Stomach (tissue), 9 donors: ENCODE measurements around the gene TNS3. TPM values are rescaled to one million over a fixed set of nuclear protein-coding genes. Genes with fewer than 3 reads are reported as not detected.
A peak's percentile ranks its signal among the peaks of the same experiment; 100 is the strongest.

ENCODE experiments used
- DNase-seq, 2 donors: peaks; one replicate each; pipeline versions ENCODE4 v3.0.0 to v3.0.0-alpha.2; 2013 to 2019
- H3K27ac ChIP-seq, 5 donors: fragments of 200-600 bp in 4 of 5; sonication (generic) in 4 of 5; one replicate each; pipeline ENCODE4 v1.5.1; 2013 to 2019; ENCODE audit warnings: mild to moderate bottlenecking in 1 of 5, moderate library complexity in 1 of 5
- H3K27me3 ChIP-seq, 3 donors: fragments of 200-600 bp; sonication (generic); one replicate each; pipeline ENCODE4 v1.5.1; 2017 to 2019; ENCODE audit warnings: mixed run types in 1 of 3
- H3K36me3 ChIP-seq, 4 donors: fragments of 200-600 bp; sonication (generic); 1 replicate in 3 of 4; 2 replicates in 1 of 4; pipeline ENCODE4 v1.5.1; 2016 to 2019
- H3K4me1 ChIP-seq, 4 donors: fragments of 200-600 bp; sonication (generic); one replicate each; pipeline ENCODE4 v1.5.1; 2016 to 2019
- H3K4me3 ChIP-seq, 4 donors: fragments of 200-600 bp; sonication (generic) in 3 of 4; one replicate each; pipeline ENCODE4 v1.5.1; 2016 to 2019; ENCODE audit warnings: mild to moderate bottlenecking in 1 of 4
- H3K9me3 ChIP-seq, 4 donors: fragments of 200-600 bp; sonication (generic); one replicate each; pipeline ENCODE4 v1.5.1; 2016 to 2019
- CTCF ChIP-seq, 7 experiments: fragments of 450-650 bp in 4 of 7; fragments of 200-600 bp in 3 of 7; sonication (generic) in 3 of 7; IDR thresholded peaks; one replicate each; pipeline ENCODE4 v1.5.1; 2016 to 2019; ENCODE audit warnings: antibody characterized with exemption in 7 of 7, control low read depth in 2 of 7, mild to moderate bottlenecking in 1 of 7
- EP300 ChIP-seq: sonication (generic); formaldehyde crosslinking; IDR thresholded peaks from one replicate; pipeline ENCODE4 v1.6.1; 2017; ENCODE audit warnings: antibody characterized with exemption
- POLR2A ChIP-seq, 4 donors: fragments of 450-650 bp; IDR thresholded peaks; one replicate each; pipeline ENCODE4 v1.6.1; 2016; ENCODE audit warnings: antibody characterized with exemption in 4 of 4, control low read depth in 2 of 4, mild to moderate bottlenecking in 1 of 4, moderate library complexity in 1 of 4
- POLR2AphosphoS5 ChIP-seq, 3 donors: sonication (generic); formaldehyde crosslinking; IDR thresholded peaks; one replicate each; pipeline ENCODE4 v1.6.1; 2016; ENCODE audit warnings: antibody characterized with exemption in 3 of 3
- WGBS, 5 donors: extraction: QIAGEN DNeasy Blood & Tissue Kit in 3 of 5; methylation state at CpG; one replicate each; pipeline versions ENCODE4 v1.1.5 to v1.1.7; 2013 to 2018; 5-methylcytosine and 5-hydroxymethylcytosine counted together
- intact Hi-C: fragments of 100-400 bp; cut with DNase I; formaldehyde crosslinking; loops from one replicate; pipeline ENCODE4 v1.15.1; 2023; ENCODE audit warnings: low total_unique reads
- polyA plus RNA-seq, 3 donors: library from polyadenylated mRNA; stranded (reverse); fragments of 200-250 nt; gene quantifications; one replicate each; pipeline ENCODE4 v1.2.3, GENCODE V29; 2013
- total RNA-seq, 5 donors: library from RNA; depleted of rRNA; stranded (reverse); fragments of >200 nt; gene quantifications; one replicate each; pipeline versions ENCODE4 v1.1.0 to v1.2.3, GENCODE V29; 2014 to 2016
- donor health status: healthy with polysubstance abuse.
- donor health status: Bipolar disorder and iron deficiency.
- donor health status: healthy.

The TNS3 gene
- total and polyA plus RNA-seq, 8 donors = 10.0 to 105 (median 41.0) TPM

GRCh38 chr7:47307311-47307710 lies 274.6 kb downstream of the TNS3 start:
- Histone ChIP-seq H3K36me3 (peaks cover 10 to 47% (median 38%) of the 10 kb centered on the region in 4 donors), H3K4me3 (no peak overlapping the region), H3K4me1 (peaks cover 0 to 6% (median 0%) of the 10 kb centered on the region in 4 donors), H3K27me3 (no peaks in the 10 kb centered on the region), H3K27ac (no peak overlapping the region), H3K9me3 (no peaks in the 10 kb centered on the region)
- DNase-seq = no peak
- WGBS, 5 donors = 61 to 96% (median 77%) methylated on average over 3 of the region's 3 CpGs
- no peak for TF ChIP-seq POLR2A (IDR thresholded peaks at IDR 0.05)
- TF ChIP-seq EP300 = no peak
- TF ChIP-seq CTCF (IDR thresholded peaks at IDR 0.05) = no peak
- no peak for TF ChIP-seq POLR2AphosphoS5 (IDR thresholded peaks at IDR 0.05)
- intact Hi-C loops = no loop called here

GRCh38 chr7:47304727-47305719 lies 276.9 kb downstream of the TNS3 start:
- peaks cover 0 to 4% (median 0%) of the 10 kb centered on the region in 4 donors for H3K4me1 ChIP-seq
- H3K4me3 ChIP-seq = no peak overlapping the region
- no peaks in the 10 kb centered on the region for H3K27me3 ChIP-seq
- peaks cover 21 to 57% (median 54%) of the 10 kb centered on the region in 4 donors for H3K36me3 ChIP-seq
- no peak overlapping the region for H3K27ac ChIP-seq
- no peak for DNase-seq
- no peaks in the 10 kb centered on the region for H3K9me3 ChIP-seq
- WGBS, 5 donors = 89 to 93% (median 89%) methylated on average over 26 to 27 of the region's 27 CpGs
- intact Hi-C loops = no loop called here
- TF ChIP-seq POLR2A (IDR thresholded peaks at IDR 0.05) (no peak), POLR2AphosphoS5 (IDR thresholded peaks at IDR 0.05) (no peak), EP300 (no peak), CTCF (IDR thresholded peaks at IDR 0.05) (no peak)

- Histone ChIP-seq H3K36me3 (peaks cover 30 to 66% (median 65%) of the 10 kb centered on the region in 4 donors), H3K4me1 (peaks cover 0 to 3% (median 0%) of the 10 kb centered on the region in 4 donors), H3K9me3 (no peaks in the 10 kb centered on the region), H3K27me3 (no peaks in the 10 kb centered on the region), H3K4me3 (no peak overlapping the region), H3K27ac (peak overlapping the region in 1 of 5 donors; percentile 24)
- TF ChIP-seq CTCF (IDR thresholded peaks at IDR 0.05) = no peak
- TF ChIP-seq EP300 = no peak
- TF ChIP-seq POLR2A (IDR thresholded peaks at IDR 0.05) = no peak
- TF ChIP-seq POLR2AphosphoS5 (IDR thresholded peaks at IDR 0.05) = no peak
- 86 to 93% (median 90%) methylated on average over 17 to 22 of the region's 22 CpGs for WGBS, 5 donors
- no peak for DNase-seq
- intact Hi-C loops = no loop called here
These were observed 278.0 kb downstream of the TNS3 start for GRCh38 chr7:47303695-47304453.

GRCh38 chr7:47303014-47303694 lies 278.8 kb downstream of the TNS3 start:
- DNase-seq = no peak
- peaks cover 38 to 73% (median 68%) of the 10 kb centered on the region in 4 donors for H3K36me3 ChIP-seq
- H3K9me3 ChIP-seq = no peaks in the 10 kb centered on the region
- TF ChIP-seq POLR2AphosphoS5 (IDR thresholded peaks at IDR 0.05) (no peak), EP300 (no peak), POLR2A (IDR thresholded peaks at IDR 0.05) (no peak), CTCF (IDR thresholded peaks at IDR 0.05) (no peak)
- H3K4me1 ChIP-seq = peaks cover 0 to 3% (median 0%) of the 10 kb centered on the region in 4 donors
- no peaks in the 10 kb centered on the region for H3K27me3 ChIP-seq
- H3K4me3 ChIP-seq = no peak overlapping the region
- peak overlapping the region in 2 of 5 donors; percentile 24 to 29 for H3K27ac ChIP-seq
- intact Hi-C loops = no loop called here
- 91 to 95% (median 92%) methylated on average over 11 to 30 of the region's 30 CpGs for WGBS, 5 donors
